Renal cortex interstitium (tissue), 11 donors: ENCODE measurements around the gene RGL1. TPM values are rescaled to one million over a fixed set of nuclear protein-coding genes. Genes with fewer than 3 reads are reported as not detected.

ENCODE experiments used
- DNase-seq, 11 donors: peaks; one replicate each; pipeline ENCODE4 v3.0.0-alpha.2; 2013; ENCODE audit warnings: low read depth in 9 of 11, low spot score in 4 of 11; ENCODE audit errors: extremely low read depth in 1 of 11
- polyA plus RNA-seq, 3 donors: library from polyadenylated mRNA; unstranded; fragments of 120-200 nt; gene quantifications; one replicate each; pipeline ENCODE4 v1.2.1, GENCODE V29; 2013; ENCODE audit not compliant: insufficient read length in 3 of 3

The RGL1 gene
- polyA plus RNA-seq, 3 donors, result 50.1 to 56.2 (median 52.3) TPM

GRCh38 chr1:183877053-183877720, 72.3 kb downstream of the RGL1 start:
- DNase-seq, result no peak

GRCh38 chr1:183879494-183879893, 74.6 kb downstream of the RGL1 start:
- no peak for DNase-seq

- no peak for DNase-seq
Measured at GRCh38 chr1:183879966-183880365, 75.0 kb downstream of the RGL1 start.

GRCh38 chr1:183880531-183881243, 75.8 kb downstream of the RGL1 start:
- DNase-seq, result no peak

GRCh38 chr1:183881387-183882131, 76.6 kb downstream of the RGL1 start:
- peak in 8 of 11 donors; percentile 47 to 81 (median 70) for DNase-seq

GRCh38 chr1:183882335-183883167, 77.6 kb downstream of the RGL1 start:
- no peak for DNase-seq

- no peak for DNase-seq
Measured at GRCh38 chr1:183883623-183884022, 78.7 kb downstream of the RGL1 start.

- DNase-seq, result no peak
Measured at GRCh38 chr1:183884526-183884925, 79.6 kb downstream of the RGL1 start.

GRCh38 chr1:183885142-183885735, 80.3 kb downstream of the RGL1 start:
- no peak for DNase-seq

- DNase-seq, result no peak
Measured at GRCh38 chr1:183886083-183886828, 81.3 kb downstream of the RGL1 start.

- no peak for DNase-seq
Measured at GRCh38 chr1:183886853-183887252, 81.9 kb downstream of the RGL1 start.

- no peak for DNase-seq
Measured at GRCh38 chr1:183887826-183888819, 83.2 kb downstream of the RGL1 start.

- no peak for DNase-seq
Measured at GRCh38 chr1:183889095-183889494, 84.2 kb downstream of the RGL1 start.

GRCh38 chr1:183891158-183891856, 86.4 kb downstream of the RGL1 start:
- DNase-seq, result no peak

GRCh38 chr1:183892351-183892793, 87.5 kb downstream of the RGL1 start:
- no peak for DNase-seq

GRCh38 chr1:183893561-183894289, 88.8 kb downstream of the RGL1 start:
- DNase-seq, result no peak
